HG02943 (cell line): ENCODE measurements around the gene STT3B.
A peak's percentile ranks its signal among the peaks of the same experiment; 100 is the strongest.
"Not testable (repeated sequence)": the region's sequence is repeated elsewhere in the genome, so short reads cannot be mapped to it uniquely, and the experiment has no call there.

ENCODE experiments used
- ATAC-seq: cut with Tn5 transposase; IDR thresholded peaks from one replicate; pipeline ENCODE4 v1.9.1; 2021; ENCODE audit warnings: mild to moderate bottlenecking, low read depth, moderate library complexity; ENCODE audit not compliant: unreplicated experiment

Gene STT3B

DNA sequence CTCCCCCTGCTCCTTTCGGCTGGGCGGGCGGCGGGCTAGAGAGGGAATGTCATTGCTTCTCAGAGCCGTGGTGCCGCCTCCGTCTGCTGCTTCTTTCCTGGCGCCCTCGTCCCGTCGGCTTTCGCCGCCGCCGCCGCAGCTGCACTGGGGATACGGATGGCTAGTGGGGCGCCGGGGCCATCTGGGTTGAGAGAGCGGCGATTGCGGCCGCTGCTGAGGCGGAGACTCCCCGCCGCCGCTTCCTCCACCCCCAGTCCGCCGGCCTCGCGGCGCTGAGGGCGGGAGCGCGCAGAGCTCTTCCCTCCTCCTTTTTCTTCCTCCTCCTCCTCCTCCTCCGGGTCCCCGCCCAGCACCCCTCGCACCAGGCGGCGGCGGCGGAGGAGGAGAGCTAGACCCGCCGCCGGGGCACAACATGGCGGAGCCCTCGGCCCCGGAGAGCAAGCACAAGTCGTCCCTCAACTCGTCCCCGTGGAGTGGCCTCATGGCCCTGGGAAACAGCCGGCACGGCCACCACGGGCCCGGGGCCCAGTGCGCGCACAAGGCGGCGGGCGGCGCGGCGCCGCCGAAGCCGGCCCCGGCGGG, at the start of gene STT3B:
Gene STT3B (plus strand): TSS at position 339 of the 582 bp plus-strand sequence. CDS start 74 bp downstream, at position 413.
- peak; percentile 62 for ATAC-seq

DNA sequence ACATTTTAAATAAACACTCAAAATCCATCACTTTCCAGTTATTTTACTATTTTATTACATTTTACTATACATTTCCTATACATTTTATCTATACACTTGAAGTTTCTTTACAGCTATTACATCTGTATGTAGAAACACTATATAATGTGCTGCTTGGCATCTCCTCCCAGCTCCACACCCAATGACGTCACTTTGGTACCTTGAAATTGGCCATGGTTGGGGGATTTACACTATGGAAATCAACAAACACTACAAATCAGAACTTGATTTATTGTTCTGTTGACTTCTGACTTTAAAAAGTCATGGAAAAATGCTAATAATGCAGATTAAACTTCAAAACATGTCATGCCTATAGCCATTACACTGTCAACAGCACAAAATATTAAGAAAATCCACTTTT, 48.9 kb upstream of the STT3B start:
- no peak for ATAC-seq

DNA sequence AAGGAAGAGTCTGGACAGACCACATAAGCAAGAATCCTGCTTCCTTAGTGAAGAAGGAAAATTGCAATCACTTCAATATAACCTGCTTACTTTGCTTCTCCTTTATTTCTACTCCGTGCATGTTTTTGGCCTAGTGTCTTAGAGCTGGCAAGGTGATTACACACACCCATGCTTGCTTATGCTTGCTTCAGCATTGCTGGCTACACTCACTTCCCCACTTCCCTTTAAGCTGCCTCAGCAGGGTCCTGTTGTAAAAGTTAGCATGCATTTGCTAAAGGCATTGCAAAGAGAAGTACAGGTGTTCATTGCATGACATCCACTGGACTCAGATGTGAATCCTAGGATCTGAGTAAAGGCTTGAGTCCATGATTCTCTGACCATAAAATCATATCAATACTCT, 47.5 kb upstream of the STT3B start:
- no peak for ATAC-seq

DNA sequence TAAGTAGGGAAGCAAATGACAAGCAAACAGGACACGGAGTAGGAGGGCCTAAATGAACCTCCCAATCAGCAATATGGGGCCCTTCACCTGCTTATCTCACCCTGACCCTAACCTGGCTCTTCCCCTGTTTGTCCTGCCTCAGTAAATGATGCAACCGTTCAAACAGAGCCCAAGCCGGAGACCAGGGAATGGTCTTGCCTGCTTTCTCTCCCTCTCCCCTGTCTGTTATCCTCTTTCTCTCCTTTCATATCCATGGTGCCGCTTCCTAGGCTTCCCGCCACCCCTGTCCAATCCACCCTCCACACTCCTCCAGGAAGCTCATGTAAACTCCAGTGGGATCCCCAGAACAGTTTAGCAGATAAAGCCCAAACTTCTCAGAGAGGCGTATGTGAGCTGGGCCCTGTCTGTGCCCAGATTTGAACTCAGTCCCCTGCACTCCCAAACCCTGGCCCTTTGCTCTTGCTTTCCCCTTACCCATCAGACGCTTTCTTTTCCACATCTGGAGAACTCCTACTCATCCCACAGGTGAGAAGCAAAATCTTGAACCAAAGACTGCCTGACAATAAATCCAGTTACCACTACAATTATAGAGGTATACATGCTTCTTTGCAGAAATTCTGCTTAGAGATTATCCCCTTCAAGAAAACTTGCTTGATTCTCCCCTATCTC, 45.7 kb upstream of the STT3B start:
- ATAC-seq = no peak

DNA sequence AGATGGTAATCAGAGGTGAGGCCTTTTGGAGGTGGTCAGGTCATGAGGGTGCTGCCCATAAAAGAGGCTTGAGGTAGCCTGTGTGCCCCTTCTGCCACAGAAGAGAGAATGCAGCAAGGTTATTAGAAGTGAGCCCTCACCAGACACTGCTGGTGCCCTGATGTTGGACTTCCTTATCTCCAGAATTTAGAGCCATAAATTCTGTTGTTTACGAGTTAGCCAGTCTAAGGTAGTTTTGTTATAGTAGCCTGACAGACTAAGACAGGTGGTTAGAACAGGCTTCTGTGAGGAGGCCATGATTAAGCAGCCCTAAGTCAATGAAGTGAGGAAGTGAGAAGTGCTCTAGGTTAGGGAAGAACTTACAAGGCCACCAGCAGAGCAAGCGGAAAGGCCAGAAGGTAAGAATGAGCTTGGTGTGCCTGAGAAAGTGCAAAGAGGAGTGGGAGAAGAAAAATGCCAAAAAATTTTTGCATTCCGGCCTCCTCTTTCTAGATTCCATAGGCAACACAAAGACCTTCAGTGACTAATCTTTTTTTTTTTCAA, 44.2 kb upstream of the STT3B start:
- ATAC-seq = no peak

DNA sequence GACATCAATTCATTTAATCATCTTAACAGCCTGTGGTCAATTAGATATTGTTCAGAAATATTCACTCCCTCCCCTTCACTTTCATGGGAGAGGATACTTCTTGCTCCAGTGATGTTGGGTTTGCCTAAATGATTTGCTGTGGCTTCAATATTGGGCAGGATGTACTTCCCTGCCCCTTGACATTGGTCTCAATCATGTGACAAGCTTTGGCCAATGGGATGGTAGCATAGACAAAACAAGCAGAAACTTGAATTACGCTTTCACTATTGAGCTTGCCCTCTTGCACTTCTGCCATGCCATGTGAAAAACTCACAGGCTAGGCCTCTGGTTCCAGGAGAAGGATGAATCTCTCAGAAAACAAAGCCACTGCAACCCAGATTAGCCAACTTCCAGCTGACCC, 42.2 kb upstream of the STT3B start:
- no peak for ATAC-seq

DNA sequence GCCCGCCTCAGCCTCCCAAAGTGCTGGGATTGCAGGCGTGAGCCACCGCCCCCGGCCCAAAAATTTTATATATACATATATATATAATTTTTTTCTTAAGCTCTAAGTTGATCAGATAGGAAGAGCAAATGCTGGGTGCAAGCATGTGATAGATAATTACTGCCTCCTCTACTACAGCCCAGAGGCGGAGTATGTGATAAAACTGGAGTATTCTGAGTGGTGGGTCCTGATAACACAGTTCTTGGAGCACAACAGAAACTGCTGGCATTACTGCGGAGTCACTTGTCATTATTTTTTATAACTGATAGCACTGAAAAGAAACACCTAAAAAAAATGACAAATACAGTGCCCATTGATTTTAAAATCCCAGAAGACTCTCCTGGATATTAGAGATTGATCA, 41.1 kb upstream of the STT3B start:
- ATAC-seq = no peak

DNA sequence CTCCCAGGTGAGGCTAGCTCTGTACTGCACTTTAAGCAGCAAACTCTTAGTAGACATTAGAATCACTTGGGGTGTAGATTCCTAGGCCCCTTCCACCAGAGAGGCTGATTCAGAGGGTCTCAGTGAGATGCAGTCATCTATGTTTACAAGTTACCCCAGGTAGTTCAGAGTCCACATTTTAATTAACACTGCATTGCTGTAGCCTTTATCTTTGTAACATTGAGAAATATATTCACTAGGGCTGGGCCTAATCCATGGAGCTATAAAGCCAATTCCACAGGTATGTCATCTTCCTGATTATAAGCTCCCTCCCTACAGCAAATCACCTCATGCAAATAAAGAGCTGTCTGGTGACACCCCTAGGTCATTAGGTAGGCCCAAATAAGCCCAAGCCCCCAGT, 39.6 kb upstream of the STT3B start:
- no peak for ATAC-seq

DNA sequence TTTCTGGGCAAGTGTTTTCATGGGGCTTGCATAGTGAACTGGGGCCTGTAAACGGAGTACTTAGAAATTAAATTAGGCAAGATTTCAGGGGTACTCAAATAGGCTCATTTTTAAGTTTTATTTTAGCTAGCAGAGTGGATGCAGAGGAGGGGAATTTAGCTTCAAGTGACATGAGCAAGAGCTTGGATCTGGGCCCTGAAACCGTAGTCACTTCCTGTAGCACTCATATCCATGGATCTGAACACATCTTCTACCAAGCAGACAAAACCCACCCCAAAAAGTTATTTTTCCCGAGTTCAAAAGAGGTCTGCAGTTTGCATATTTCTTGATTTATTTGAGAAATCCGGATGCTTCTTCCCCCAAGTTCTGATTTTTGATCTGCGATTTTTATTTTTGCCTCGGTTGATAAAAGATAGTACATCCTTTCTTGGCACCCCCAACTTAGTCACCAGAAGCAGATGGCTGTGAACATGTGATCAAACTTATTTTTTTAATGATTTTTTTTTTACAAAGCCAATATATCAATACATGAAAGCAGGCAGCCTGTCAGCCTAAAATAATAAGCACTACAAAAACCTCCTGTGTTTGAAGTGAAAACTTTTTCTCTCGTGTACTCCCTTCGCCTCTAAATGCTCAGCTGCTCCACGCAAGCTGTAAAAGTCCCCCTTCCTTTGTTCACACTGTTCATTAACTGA, 36.6 kb upstream of the STT3B start:
- no peak for ATAC-seq

DNA sequence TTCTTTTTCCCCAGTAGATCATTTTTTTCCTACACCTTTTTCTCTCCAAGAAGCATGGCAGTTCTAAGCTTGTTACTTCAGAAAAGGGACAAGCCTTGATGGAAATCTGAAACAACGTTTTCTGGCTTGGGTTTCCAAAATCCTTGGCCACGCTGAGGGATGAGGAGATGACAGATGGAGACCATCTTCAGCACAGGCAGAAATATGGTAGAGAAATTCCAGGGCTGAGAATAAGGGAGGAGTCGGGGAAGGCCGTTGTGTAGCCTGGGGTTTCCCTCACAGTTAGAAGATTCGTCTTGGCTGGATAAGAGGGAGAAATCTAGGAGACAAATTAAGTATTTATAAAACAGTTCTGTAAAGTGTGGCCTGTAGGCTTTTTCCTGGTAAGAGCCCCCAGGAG, 33.9 kb upstream of the STT3B start:
- no peak for ATAC-seq

DNA sequence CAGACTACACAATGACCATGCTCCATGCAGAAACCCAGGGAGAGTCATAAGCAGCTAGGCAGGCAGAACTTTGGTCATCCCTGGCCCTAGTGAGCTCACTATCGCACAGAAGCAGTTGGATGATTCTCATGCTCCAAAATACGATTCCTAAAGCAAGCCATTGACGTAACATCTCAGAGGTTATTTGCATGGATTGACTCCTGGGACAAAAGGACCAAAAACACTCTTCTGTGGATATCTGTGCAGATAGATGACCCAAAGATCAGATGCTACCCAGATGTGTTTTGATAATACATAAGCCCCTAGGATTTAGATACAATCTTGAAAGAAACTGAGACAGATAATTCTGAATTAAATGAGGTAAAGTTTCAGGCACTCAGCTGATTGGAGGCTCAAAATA, 33.4 kb upstream of the STT3B start:
- no peak for ATAC-seq

DNA sequence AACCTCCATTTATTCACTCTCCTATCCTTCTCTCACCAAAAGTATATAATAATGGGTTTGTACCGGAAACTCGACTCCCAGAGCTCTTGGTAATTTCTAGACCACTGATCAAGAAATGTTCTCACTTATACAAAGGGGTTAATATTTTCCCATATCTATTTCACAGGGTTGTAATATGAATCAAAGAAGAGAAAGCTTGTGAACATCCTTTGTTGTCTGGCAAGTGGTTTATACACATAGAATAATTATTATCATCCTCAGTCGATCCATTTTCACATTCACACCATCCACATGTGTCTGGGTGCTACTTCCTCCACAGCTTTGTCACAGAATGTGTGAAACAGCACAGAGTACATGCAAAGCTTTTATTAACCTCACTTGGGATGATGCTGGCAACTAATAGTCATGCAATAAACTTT, 29.9 kb upstream of the STT3B start:
- ATAC-seq = no peak

DNA sequence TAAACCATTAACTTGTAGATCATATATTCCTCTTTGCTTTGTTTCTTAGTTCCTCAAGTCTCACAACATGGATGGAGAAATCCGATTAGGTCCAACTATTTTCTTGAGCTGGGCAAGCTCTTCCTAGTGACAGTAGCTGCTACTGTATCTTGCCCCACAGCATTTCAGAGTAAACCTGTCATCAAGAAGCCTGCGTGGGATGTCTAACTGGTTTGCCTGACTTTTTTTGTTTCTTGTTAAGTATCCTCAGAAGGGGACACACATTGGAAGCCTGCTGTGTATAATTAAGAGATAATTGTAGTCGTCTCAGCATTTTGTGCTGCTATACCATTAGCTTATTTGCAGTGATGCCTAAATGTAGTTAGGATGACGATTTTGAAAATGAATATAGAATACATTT, 29.3 kb upstream of the STT3B start:
- no peak for ATAC-seq

DNA sequence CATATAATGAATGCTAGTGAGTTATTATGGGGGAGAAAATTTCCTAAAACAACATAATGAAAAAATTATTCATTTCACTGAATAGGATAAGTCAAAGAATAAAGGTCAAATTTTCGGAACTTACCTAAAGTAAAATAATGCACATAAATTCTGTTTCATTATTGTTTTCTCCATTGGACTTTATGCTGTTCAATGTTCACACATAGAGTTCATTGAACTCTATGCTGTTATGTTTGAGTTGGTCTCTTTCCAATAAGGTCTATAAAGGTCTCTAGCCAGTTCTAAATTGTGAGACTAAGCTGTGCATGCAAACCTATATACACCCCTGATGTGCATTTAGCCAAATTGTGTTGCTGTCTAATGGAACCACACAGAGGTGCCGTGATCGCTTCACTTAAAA, 28.5 kb upstream of the STT3B start:
- no peak for ATAC-seq

DNA sequence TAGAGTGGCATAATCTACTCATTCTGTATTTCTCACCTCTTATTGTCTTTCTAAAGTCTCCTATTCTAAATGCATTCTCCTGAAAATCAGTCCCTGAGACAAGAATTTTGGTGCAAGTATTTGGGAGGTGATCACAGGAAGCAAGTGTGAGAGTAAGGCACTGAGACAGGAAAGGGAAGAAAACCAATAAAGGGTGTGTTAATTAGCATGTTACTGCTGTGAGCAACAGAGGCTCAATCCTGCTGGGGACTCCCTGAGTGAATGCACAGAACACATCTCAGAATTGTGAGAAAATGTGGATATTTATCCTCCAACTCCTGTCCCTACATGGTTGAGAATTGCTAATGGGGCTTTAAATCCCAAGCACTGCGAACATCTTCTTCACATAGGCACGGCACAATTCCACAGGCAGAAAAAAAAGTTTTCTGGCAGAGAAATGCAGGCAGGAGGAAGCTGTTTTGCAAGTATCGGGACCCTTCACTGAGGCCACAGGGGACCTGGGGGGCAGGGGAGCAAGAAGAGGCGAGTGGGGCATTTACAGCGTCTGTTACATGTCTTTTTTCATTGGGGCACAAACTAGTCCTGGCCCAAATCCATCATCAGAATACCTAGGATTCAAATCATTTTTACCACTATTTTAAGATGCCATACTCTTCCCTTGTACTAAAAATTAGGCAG, 27.2 kb upstream of the STT3B start:
- no peak for ATAC-seq

DNA sequence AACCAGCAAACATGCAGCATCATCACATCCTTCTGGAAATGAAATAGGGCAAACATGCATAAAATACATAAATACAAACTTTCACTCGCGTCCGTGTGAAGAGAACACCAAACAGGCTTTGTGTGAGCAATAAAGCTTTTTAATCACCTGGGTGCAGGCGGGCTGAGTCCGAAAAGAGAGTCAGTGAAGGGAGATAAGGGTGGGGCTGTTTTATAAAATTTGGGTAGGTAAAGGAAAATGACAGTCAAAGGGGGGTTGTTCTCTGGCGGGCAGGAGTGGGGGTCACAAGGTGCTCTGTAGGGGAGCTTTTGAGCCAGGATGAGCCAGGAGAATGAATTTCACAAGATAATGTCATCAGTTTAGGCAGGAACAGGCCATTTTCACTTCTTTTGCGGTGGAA, 26.2 kb upstream of the STT3B start:
- not testable (repeated sequence) for ATAC-seq

DNA sequence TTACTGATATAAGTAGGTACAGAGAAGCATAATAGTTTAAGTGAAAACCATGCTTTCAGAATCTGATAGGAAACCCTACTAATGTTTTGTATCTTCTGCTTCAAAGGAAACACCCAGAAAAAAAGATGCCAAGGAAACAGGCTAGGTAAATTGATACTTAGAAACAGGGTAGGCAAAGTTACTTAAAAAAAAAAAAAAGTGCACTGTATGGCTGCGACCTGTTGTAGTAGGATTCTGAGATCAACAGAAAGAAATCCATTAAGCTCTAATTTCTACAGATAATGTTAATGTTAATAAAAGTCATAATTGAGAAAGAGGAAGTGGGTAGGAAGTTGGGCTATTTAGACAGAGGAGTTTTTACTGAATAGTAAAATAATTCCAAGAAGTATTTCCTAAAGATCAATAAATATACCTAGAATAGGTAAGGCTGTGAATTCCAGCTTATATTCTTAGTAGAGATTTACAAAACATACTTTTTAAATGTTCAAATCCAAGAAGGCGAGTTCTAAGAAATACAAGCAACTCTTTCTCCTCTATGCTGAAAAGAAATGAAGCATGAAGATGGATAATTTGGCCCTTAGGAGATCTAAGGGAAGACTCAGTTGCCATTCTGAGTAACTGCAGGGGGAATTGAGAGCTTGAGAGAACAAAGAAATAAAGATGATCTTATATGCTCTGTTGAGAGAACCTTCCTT, 24.1 kb upstream of the STT3B start:
- ATAC-seq = no peak

DNA sequence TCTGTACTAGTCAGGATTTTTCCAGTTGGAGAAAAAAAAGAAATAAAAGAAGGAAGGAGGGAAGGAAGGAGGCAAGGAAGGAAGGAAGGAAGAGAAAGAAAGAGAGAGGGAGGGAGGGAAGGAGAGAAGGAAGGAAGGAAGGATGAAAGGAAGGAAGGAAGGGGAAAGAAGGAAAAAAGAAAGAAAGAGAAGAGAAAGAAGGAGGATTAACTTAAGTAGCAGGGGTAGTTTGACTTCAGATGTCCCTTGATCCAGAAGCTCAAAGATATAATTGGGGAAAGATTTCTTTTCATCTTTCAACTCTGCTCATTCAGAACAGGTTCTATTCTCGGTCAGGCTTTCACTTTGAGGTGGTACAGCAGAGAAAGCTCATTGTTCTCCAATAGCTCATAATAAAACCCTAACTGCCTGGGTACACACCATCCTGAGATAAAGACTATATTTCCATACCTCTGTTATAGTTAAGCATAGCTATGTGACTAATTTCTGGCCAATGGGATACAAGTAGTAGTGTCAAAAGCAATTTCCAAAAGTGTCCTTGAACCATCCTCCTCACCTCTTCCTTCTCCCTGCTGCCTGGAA, 23.5 kb upstream of the STT3B start:
- ATAC-seq = no peak

DNA sequence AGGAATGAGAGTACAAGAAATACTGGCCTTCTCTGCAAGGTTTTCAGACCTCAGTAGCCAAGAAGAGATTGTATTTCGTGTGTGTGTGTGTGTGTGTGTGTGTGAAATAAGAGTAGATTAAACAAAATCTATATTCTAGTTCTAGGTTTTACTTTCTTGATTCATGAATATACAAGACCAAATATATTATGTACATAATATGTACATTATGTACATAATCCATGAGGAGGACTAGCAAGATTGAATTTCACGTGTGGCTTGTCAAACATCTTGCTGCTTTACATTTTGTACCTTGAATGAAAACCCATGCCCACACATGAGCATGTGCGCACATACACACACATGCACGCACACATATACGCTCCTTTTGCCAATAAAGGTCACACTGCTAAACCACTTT, 18.2 kb upstream of the STT3B start:
- no peak for ATAC-seq
